Activated CD4-positive, alpha-beta T cell treated with anti-CD3 and anti-CD28 coated beads, Interleukin-2, amount 50 U/mL, for 48 hours (primary cell): Measurements from ENCODE around the gene OR52E4.

Experiments used
- DNase-seq, 2 experiments: peaks; one replicate each; pipeline ENCODE4 v3.0.0-alpha.2; 2020

The OR52E4 gene

DNA sequence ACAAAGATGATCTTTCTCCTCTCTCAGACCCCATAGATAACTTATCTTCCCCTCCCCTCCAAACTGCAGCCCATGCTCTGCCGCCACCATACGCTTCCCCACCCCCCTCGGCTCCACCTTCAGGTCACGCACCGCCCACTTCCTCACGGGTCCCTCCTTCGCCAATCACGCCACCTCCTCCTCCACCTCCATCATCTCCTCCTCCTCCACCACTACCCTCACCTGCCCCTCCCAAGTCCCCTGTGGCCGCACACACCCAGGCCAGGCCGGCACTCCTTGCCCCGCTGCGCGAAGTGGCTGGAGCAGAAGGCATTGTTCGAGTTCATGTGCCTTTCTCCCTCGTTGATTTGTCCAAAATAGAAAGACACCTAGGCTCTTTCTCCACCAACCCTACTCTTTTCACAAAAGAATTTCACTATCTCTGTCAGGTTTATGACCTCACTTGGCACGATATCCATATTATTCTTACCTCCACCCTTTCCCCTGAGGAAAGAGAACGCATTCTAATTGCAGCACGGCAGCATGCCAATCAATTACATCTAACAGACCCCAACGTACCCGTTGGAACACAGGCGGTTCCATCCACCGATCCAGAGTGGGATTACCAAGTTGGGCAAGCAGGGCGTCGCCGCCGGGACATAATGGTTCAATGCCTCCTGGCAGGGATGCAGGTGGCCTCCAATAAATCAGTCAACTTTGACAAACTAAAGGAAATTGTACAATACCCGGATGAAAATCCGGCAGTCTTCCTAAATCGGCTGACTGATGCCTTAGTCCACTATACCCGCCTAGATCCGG is 49.3 kb downstream of the OR52E4 start:
- no peak for DNase-seq

GRCh38 chr11:5930614-5931013 is 50.2 kb downstream of the OR52E4 start:
- DNase-seq, result no peak

GRCh38 chr11:5931061-5931460 is 50.6 kb downstream of the OR52E4 start:
- no peak for DNase-seq

DNA sequence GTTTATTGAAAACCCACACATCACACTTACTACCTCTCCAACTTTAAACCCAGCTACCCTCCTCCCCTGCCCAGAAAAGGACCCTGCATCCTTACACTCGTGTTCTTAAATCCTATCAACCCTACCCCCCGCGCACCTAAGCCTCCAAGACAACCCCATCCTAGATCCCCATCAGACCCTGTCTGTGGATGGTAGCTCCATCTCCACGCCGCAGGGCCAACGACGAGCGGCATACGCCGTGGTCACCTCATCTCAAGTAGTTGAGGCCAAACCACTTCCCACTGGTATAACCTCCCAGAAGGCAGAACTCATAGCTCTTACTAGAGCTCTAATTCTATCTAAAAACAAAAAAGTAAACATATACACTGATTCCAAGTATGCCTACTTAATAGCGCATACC is 52.2 kb downstream of the OR52E4 start:
- no peak for DNase-seq

- DNase-seq, result no peak
These were observed 52.7 kb downstream of the OR52E4 start for GRCh38 chr11:5933116-5933515.
